Transverse colon (tissue), 4 donors: ENCODE data around the gene FGGY. TPM values are rescaled to one million over a fixed set of nuclear protein-coding genes. Genes with fewer than 3 reads are reported as not detected.

Experiments
- DNase-seq: peaks from one replicate; pipeline ENCODE4 v3.0.0-alpha.2; 2019
- H3K27ac ChIP-seq, 4 donors: fragments of 200-600 bp; sonication (generic); 2 replicates each; pipeline ENCODE4 v1.5.1; 2016 to 2018; ENCODE audit warnings: inconsistent platforms in 4 of 4
- H3K27me3 ChIP-seq: fragments of 200-600 bp; sonication (generic); 2 replicates; pipeline ENCODE4 v1.5.1; 2017; ENCODE audit warnings: inconsistent platforms
- H3K36me3 ChIP-seq, 4 donors: fragments of 200-600 bp; sonication (generic); 2 replicates each; pipeline ENCODE4 v1.5.1; 2017 to 2019; ENCODE audit warnings: inconsistent platforms in 4 of 4
- H3K4me1 ChIP-seq, 4 donors: fragments of 200-600 bp; sonication (generic); 2 replicates each; pipeline ENCODE4 v1.5.1; 2017 to 2020; ENCODE audit warnings: inconsistent platforms in 4 of 4
- H3K4me3 ChIP-seq, 4 donors: fragments of 200-600 bp; sonication (generic); 1 replicate in 1 of 4; 2 replicates in 3 of 4; pipeline versions ENCODE4 v1.5.1 to v1.6.1; 2017 to 2019; ENCODE audit warnings: inconsistent platforms in 4 of 4
- H3K9me3 ChIP-seq, 2 donors: fragments of 200-600 bp; sonication (generic); 2 replicates each; pipeline ENCODE4 v1.5.1; 2017 to 2019; ENCODE audit warnings: inconsistent platforms in 2 of 2
- CTCF ChIP-seq, 5 experiments: fragments of 200-600 bp in 3 of 5; fragments of 450-650 bp in 2 of 5; sonication (generic) in 3 of 5; IDR thresholded peaks; 1 replicate in 2 of 5; 2 replicates in 3 of 5; pipeline ENCODE4 v1.5.1; 2016 to 2017; ENCODE audit warnings: antibody characterized with exemption in 5 of 5, inconsistent platforms in 3 of 5, mild to moderate bottlenecking in 2 of 5, moderate library complexity in 1 of 5
- EP300 ChIP-seq: sonication (generic); formaldehyde crosslinking; IDR thresholded peaks from one replicate; pipeline ENCODE4 v1.6.1; 2017; ENCODE audit warnings: antibody characterized with exemption, low read depth
- POLR2A ChIP-seq: fragments of 450-650 bp; IDR thresholded peaks from one replicate; pipeline ENCODE4 v1.6.1; 2016; ENCODE audit warnings: antibody characterized with exemption, mild to moderate bottlenecking, moderate library complexity
- POLR2AphosphoS5 ChIP-seq, 3 donors: sonication (generic); formaldehyde crosslinking; IDR thresholded peaks; one replicate each; pipeline ENCODE4 v1.6.1; 2016; ENCODE audit warnings: antibody characterized with exemption in 3 of 3
- WGBS, 2 donors: methylation state at CpG; one replicate each; pipeline ENCODE4 v1.1.5; 2018; ENCODE audit warnings: low coverage in 1 of 2; 5-methylcytosine and 5-hydroxymethylcytosine counted together
- in situ Hi-C, 4 donors: fragments of 200-750 bp; cut with MboI; loops; one replicate each; pipeline versions ENCODE4 v1.15.0 to v1.15.1; 2017; ENCODE audit warnings: low sequenced_read_pairs in 3 of 4, low pct_ligation_motif_present in 1 of 4, low pct_unique_long_range_greater_than_20kb in 1 of 4
- intact Hi-C: fragments of 100-400 bp; cut with DNase I; formaldehyde crosslinking; loops from one replicate; pipeline ENCODE4 v1.15.1; 2023; ENCODE audit warnings: low total_unique reads
- total RNA-seq, 4 donors: library from RNA; depleted of rRNA; stranded (reverse); fragments of >200 nt; gene quantifications; one replicate each; pipeline ENCODE4 v1.1.0, GENCODE V29; 2016

The FGGY gene
- total RNA-seq, 4 donors from 2014 or later = 18.2 to 97.7 (median 27.1) TPM

- Histone ChIP-seq H3K27ac (no peak overlapping the region), H3K27me3 (no peaks in the 10 kb centered on the region), H3K4me1 (peaks cover 0 to 10% (median 0%) of the 10 kb centered on the region in 4 donors), H3K4me3 (no peak overlapping the region), H3K9me3 (no peaks in the 10 kb centered on the region), H3K36me3 (no peaks in the 10 kb centered on the region)
- WGBS, 2 donors = 85 to 100% methylated on average over 1 of the region's 1 CpG
- TF ChIP-seq POLR2AphosphoS5 (IDR thresholded peaks at IDR 0.05) (no peak), POLR2A (no peak), CTCF (IDR thresholded peaks at IDR 0.05) (no peak), EP300 (no peak)
- no peak for DNase-seq
- in situ Hi-C loops = no loop called here
- intact Hi-C loops = loop anchor here (10.0 kb wide), 1 partner anchor 905 kb away; the partner anchor contains the start of gene JUN
Observed at GRCh38 chr1:59689730-59690129, 392.8 kb downstream of the FGGY start.

GRCh38 chr1:59690171-59690930 lies 393.5 kb downstream of the FGGY start:
- no peaks in the 10 kb centered on the region for H3K9me3 ChIP-seq
- H3K27me3 ChIP-seq = no peaks in the 10 kb centered on the region
- no peaks in the 10 kb centered on the region for H3K36me3 ChIP-seq
- 87% methylated on average over 7 of the region's 7 CpGs; no CpG with 5 or more reads in 1 of the 2 donors for WGBS, 2 donors
- intact Hi-C loops = loop anchor here (10.0 kb wide), 1 partner anchor 906 kb away; the partner anchor contains the start of gene JUN
- in situ Hi-C loops = no loop called here
- TF ChIP-seq CTCF (IDR thresholded peaks at IDR 0.05) (no peak), POLR2A (no peak), POLR2AphosphoS5 (IDR thresholded peaks at IDR 0.05) (no peak), EP300 (no peak)
- H3K4me3 ChIP-seq = no peak overlapping the region
- no peak for DNase-seq
- H3K27ac ChIP-seq = peak overlapping the region in 2 of 4 donors; percentile 13 to 17
- peaks cover 0 to 10% (median 0%) of the 10 kb centered on the region in 4 donors for H3K4me1 ChIP-seq

- peak; percentile 11 for DNase-seq
- Histone ChIP-seq H3K9me3 (no peaks in the 10 kb centered on the region), H3K27ac (peak overlapping the region in 3 of 4 donors; percentile 13 to 36 (median 17)), H3K4me3 (no peak overlapping the region), H3K27me3 (no peaks in the 10 kb centered on the region), H3K4me1 (peaks cover 0 to 9% (median 0%) of the 10 kb centered on the region in 4 donors), H3K36me3 (no peaks in the 10 kb centered on the region)
- 67 to 82% methylated on average over 4 of the region's 4 CpGs for WGBS, 2 donors
- peak in 1 of 3 donors; percentile 32 for TF ChIP-seq POLR2AphosphoS5 (IDR thresholded peaks at IDR 0.05)
- no peak for TF ChIP-seq POLR2A
- in situ Hi-C loops = no loop called here
- intact Hi-C loops = loop anchor here (10.0 kb wide), 1 partner anchor 906 kb away; the partner anchor contains the start of gene JUN
Observed at GRCh38 chr1:59691261-59691660, 394.4 kb downstream of the FGGY start.

- no peak for TF ChIP-seq POLR2A
- no peaks in the 10 kb centered on the region for H3K27me3 ChIP-seq
- H3K9me3 ChIP-seq = no peaks in the 10 kb centered on the region
- 57 to 62% methylated on average over 5 of the region's 5 CpGs for WGBS, 2 donors
- intact Hi-C loops = loop anchor here (10.0 kb wide), 1 partner anchor 908 kb away; the partner anchor contains the start of gene JUN
- peaks cover 0 to 1% (median 0%) of the 10 kb centered on the region in 4 donors for H3K4me1 ChIP-seq
- H3K4me3 ChIP-seq = no peak overlapping the region
- in situ Hi-C loops = no loop called here
- H3K27ac ChIP-seq = no peak overlapping the region
- no peaks in the 10 kb centered on the region for H3K36me3 ChIP-seq
- no peak for DNase-seq
Observed at GRCh38 chr1:59692591-59692990, 395.7 kb downstream of the FGGY start.

- TF ChIP-seq POLR2AphosphoS5 (IDR thresholded peaks at IDR 0.05) (no peak), POLR2A (no peak), CTCF (IDR thresholded peaks at IDR 0.05) (no peak), EP300 (no peak)
- intact Hi-C loops (loop anchor here (10.0 kb wide), 1 partner anchor 909 kb away; the partner anchor contains the start of gene JUN), in situ Hi-C loops (no loop called here)
- H3K27me3 ChIP-seq = no peaks in the 10 kb centered on the region
- H3K4me1 ChIP-seq = peaks cover 0 to 9% (median 0%) of the 10 kb centered on the region in 4 donors
- H3K4me3 ChIP-seq = no peak overlapping the region
- H3K36me3 ChIP-seq = no peaks in the 10 kb centered on the region
- no peaks in the 10 kb centered on the region for H3K9me3 ChIP-seq
- no peak for DNase-seq
- 79 to 83% methylated on average over 5 of the region's 5 CpGs for WGBS, 2 donors
- no peak overlapping the region for H3K27ac ChIP-seq
Observed at GRCh38 chr1:59693406-59693805, 396.5 kb downstream of the FGGY start.
